DND-41 (cell line): ENCODE measurements around the gene MMP11.

Experiments used
- ATAC-seq: fragments of 200-7000 bp; cut with Tn5 transposase; 3 replicates; pipeline ENCODE4 v1.9.1; 2021; ENCODE audit warnings: low read depth; ENCODE audit not compliant: insufficient read depth
- DNase-seq: peaks from one replicate; pipeline ENCODE4 v3.0.0-alpha.2; 2020
- H2AFZ ChIP-seq: 2 replicates; pipeline ENCODE4 v1.6.0; 2012; ENCODE audit warnings: low read depth, low read length
- H3K27ac ChIP-seq: 2 replicates; pipeline ENCODE4 v1.5.1; 2012; ENCODE audit warnings: low read length, inconsistent platforms
- H3K27me3 ChIP-seq: fragments of 200-600 bp; sonication (generic); 2 replicates; pipeline ENCODE4 v1.6.0; 2012; ENCODE audit warnings: low read length, mild to moderate bottlenecking, inconsistent platforms; ENCODE audit not compliant: insufficient read depth, poor library complexity
- H3K36me3 ChIP-seq: 2 replicates; pipeline ENCODE4 v1.5.1; 2012; ENCODE audit warnings: low read length, inconsistent platforms; ENCODE audit not compliant: insufficient read depth
- H3K4me1 ChIP-seq: 2 replicates; pipeline ENCODE4 v1.5.1; 2012; ENCODE audit warnings: mild to moderate bottlenecking, low read length; ENCODE audit not compliant: insufficient read depth
- H3K4me2 ChIP-seq: 2 replicates; pipeline ENCODE4 v1.6.0; 2012; ENCODE audit warnings: mild to moderate bottlenecking, moderate library complexity, low read length, inconsistent platforms; ENCODE audit not compliant: insufficient read depth
- H3K4me3 ChIP-seq, 2 experiments: fragments of 200-600 bp in 1 of 2; shearing (Covaris generic) in 1 of 2; 2 replicates each; pipeline ENCODE4 v1.5.1; 2012 to 2016; ENCODE audit warnings: inconsistent platforms in 2 of 2, low read length in 2 of 2, mild to moderate bottlenecking in 2 of 2, low read depth in 1 of 2, moderate library complexity in 1 of 2
- H3K79me2 ChIP-seq: 2 replicates; pipeline ENCODE4 v1.6.0; 2012; ENCODE audit warnings: low read length, inconsistent platforms; ENCODE audit not compliant: insufficient read depth
- H3K9ac ChIP-seq: 2 replicates; pipeline ENCODE4 v1.6.0; 2012; ENCODE audit warnings: low read depth, mild to moderate bottlenecking, inconsistent platforms, low read length, moderate library complexity
- H3K9me3 ChIP-seq: 2 replicates; pipeline ENCODE4 v1.5.1; 2012; ENCODE audit warnings: low read length, moderate library complexity, mild to moderate bottlenecking, inconsistent platforms; ENCODE audit not compliant: insufficient read depth, severe bottlenecking
- H4K20me1 ChIP-seq: 2 replicates; pipeline ENCODE4 v1.6.0; 2012; ENCODE audit warnings: low read length; ENCODE audit not compliant: insufficient read depth
- EZH2 ChIP-seq: IDR thresholded peaks from 3 replicates; pipeline ENCODE4 v1.6.1; 2012; ENCODE audit warnings: borderline replicate concordance, low read depth, mild to moderate bottlenecking, moderate library complexity, low read length, inconsistent platforms; ENCODE audit not compliant: severe bottlenecking
- TF ChIP-seq, protein P1 (sequence below): IDR thresholded peaks from 2 replicates; pipeline ENCODE4 v1.5.1; 2012; ENCODE audit warnings: borderline replicate concordance, low read length, moderate library complexity, mild to moderate bottlenecking; ENCODE audit not compliant: poor library complexity, severe bottlenecking; ENCODE audit errors: extremely low read depth

Gene MMP11

DNA sequence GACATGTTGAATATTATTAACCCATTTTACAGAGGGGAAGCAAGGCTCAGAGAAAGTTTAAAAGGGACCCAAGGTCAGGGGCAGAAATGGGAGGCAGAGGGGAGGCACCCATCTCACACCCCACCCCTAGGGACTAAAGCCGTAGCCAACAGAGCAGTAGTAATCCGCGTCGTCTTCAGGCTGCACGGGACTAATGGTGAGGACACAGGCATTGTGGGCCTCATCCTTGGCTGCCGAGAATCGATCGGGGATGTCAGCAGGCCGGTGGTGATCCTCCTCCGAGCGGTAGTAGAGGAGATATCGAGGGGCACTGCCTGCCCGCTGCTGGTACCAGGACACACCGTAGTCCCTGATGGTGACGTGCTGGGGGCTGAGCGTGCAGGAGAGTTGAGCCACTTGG is 19.9 kb upstream of the MMP11 start:
- 0 out of 2 replicates have a peak overlapping the region, but pooled peaks have one; percentile 12 for H3K9ac ChIP-seq
- no peak overlapping the region for H3K4me3 ChIP-seq
- no peak overlapping the region for H2AFZ ChIP-seq

DNA sequence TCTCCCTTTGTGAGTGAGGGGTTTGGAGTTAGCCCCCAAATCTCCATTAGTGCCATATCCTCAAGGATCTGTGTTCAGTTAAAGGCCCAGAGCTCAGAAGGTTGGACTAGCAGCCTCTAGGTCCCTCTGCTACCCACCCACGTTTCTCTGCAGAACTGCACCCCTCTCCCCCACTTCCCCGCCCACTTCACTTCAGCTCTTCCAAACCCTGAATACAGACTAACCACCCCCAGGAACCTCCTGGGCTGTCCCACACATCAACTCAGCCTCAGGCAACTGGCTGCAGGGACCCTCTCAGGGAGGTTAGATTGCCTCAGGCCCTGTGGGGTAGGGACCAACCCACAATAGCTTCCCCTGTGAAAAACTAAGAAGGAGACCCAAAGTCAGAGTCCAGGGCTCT is 19.3 kb upstream of the MMP11 start:
- Histone ChIP-seq H2AFZ (no peak overlapping the region), H3K4me1 (peaks cover 21% of the 10 kb centered on the region), H3K4me2 (no peak overlapping the region), H3K9ac (no peak overlapping the region), H3K4me3 (no peak overlapping the region), H3K27ac (no peak overlapping the region), H3K79me2 (peaks cover 11% of the 10 kb centered on the region), H3K36me3 (no peaks in the 10 kb centered on the region), H4K20me1 (no peaks in the 10 kb centered on the region), H3K9me3 (no peaks in the 10 kb centered on the region), H3K27me3 (no peaks in the 10 kb centered on the region)
- ATAC-seq: no peak
- DNase-seq: no peak
- no peak for TF ChIP-seq EZH2
- TF ChIP-seq, protein P1, sequence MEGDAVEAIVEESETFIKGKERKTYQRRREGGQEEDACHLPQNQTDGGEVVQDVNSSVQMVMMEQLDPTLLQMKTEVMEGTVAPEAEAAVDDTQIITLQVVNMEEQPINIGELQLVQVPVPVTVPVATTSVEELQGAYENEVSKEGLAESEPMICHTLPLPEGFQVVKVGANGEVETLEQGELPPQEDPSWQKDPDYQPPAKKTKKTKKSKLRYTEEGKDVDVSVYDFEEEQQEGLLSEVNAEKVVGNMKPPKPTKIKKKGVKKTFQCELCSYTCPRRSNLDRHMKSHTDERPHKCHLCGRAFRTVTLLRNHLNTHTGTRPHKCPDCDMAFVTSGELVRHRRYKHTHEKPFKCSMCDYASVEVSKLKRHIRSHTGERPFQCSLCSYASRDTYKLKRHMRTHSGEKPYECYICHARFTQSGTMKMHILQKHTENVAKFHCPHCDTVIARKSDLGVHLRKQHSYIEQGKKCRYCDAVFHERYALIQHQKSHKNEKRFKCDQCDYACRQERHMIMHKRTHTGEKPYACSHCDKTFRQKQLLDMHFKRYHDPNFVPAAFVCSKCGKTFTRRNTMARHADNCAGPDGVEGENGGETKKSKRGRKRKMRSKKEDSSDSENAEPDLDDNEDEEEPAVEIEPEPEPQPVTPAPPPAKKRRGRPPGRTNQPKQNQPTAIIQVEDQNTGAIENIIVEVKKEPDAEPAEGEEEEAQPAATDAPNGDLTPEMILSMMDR: no peak

More for the DNA sequence above, 19.9 kb upstream of the MMP11 start:
- H3K27me3 ChIP-seq: no peaks in the 10 kb centered on the region
- H3K9me3 ChIP-seq: no peaks in the 10 kb centered on the region
- H3K27ac ChIP-seq: no peak overlapping the region
- DNase-seq (no peak), ATAC-seq (no peak)
- no peak overlapping the region for H3K4me2 ChIP-seq
- no peak for TF ChIP-seq EZH2
- TF ChIP-seq, protein P1: no peak
- peaks cover 21% of the 10 kb centered on the region for H3K4me1 ChIP-seq
- no peaks in the 10 kb centered on the region for H3K36me3 ChIP-seq
- H3K79me2 ChIP-seq: peaks cover 11% of the 10 kb centered on the region
- no peaks in the 10 kb centered on the region for H4K20me1 ChIP-seq

- H3K36me3 ChIP-seq: no peaks in the 10 kb centered on the region
- H3K4me2 ChIP-seq: no peak within 1 kb of the TSS
- no peak within 1 kb of the TSS for H3K4me3 ChIP-seq
- H4K20me1 ChIP-seq: no peaks in the 10 kb centered on the region
- H3K79me2 ChIP-seq: peaks cover 11% of the 10 kb centered on the region
- no peaks in the 10 kb centered on the region for H3K9me3 ChIP-seq
- ATAC-seq (no peak), DNase-seq (no peak)
- H3K27me3 ChIP-seq: no peaks in the 10 kb centered on the region
- H2AFZ ChIP-seq: no peak within 1 kb of the TSS
- no peak within 1 kb of the TSS for H3K27ac ChIP-seq
- peaks cover 21% of the 10 kb centered on the region for H3K4me1 ChIP-seq
- no peak for TF ChIP-seq EZH2
- TF ChIP-seq, protein P1: no peak
- no peak within 1 kb of the TSS for H3K9ac ChIP-seq
Measured at GRCh38 chr22:23754220-23754919, 18.3 kb upstream of the MMP11 start, which contains the start of gene VPREB3. TSS of gene VPREB3 (minus strand) at chr22:23754425. CDS start at chr22:23754363, 62 bp downstream.
